IMR-90 (cell line): ENCODE data around the gene TP63. TPM values are rescaled to one million over a fixed set of nuclear protein-coding genes. Genes with fewer than 3 reads are reported as not detected.

ENCODE experiments used
- ATAC-seq: fragments of 200-7000 bp; cut with Tn5 transposase; 2 replicates; pipeline ENCODE4 v1.9.1; 2020; ENCODE audit warnings: low read depth, mild to moderate bottlenecking, moderate library complexity
- BruUV-seq: library from RNA; stranded (reverse); fragments of 400-500 nt; replicated peaks from 2 replicates; lab custom pipeline; 2021; lab: Mats Ljungman, UMichigan
- CTCF ChIA-PET: fragments of 300-600 bp; formaldehyde crosslinking; extraction: SDS; loops from one replicate; lab custom pipeline; 2021; ENCODE audit warnings: antibody characterized with exemption; lab: Yijun Ruan, JAX
- POLR2A ChIA-PET: fragments of 300-600 bp; sonication (Branson Sonifier 250); formaldehyde crosslinking; loops from one replicate; lab custom pipeline; 2022; ENCODE audit warnings: antibody characterized with exemption; ENCODE audit not compliant: unreplicated experiment; lab: Charles Lee
- DNase-seq: peaks from one replicate; pipeline ENCODE4 v3.0.0; 2013
- H2AFZ ChIP-seq: replicated peaks from 2 replicates; pipeline ENCODE3; 2013; ENCODE audit warnings: low read length, mild to moderate bottlenecking; ENCODE audit not compliant: poor library complexity
- H2AK5ac ChIP-seq: 2 replicates; pipeline ENCODE4 v1.6.1; 2013; ENCODE audit warnings: low read depth, low read length, inconsistent platforms
- H2AK9ac ChIP-seq: replicated peaks from 2 replicates; pipeline ENCODE3; 2013; ENCODE audit warnings: mild to moderate bottlenecking, low read depth, low read length, moderate library complexity; ENCODE audit not compliant: poor library complexity
- H2BK120ac ChIP-seq: 2 replicates; pipeline ENCODE4 v1.6.1; 2013; ENCODE audit warnings: low read depth, low read length, inconsistent platforms
- H2BK15ac ChIP-seq: 3 replicates; pipeline ENCODE4 v1.6.1; 2013; ENCODE audit warnings: low read depth, low read length, inconsistent platforms
- H2BK20ac ChIP-seq: 2 replicates; pipeline ENCODE4 v1.6.1; 2013; ENCODE audit warnings: low read depth, mild to moderate bottlenecking, inconsistent platforms, low read length, moderate library complexity
- H2BK5ac ChIP-seq: 2 replicates; pipeline ENCODE4 v1.6.1; 2013; ENCODE audit warnings: mild to moderate bottlenecking, low read depth, low read length, inconsistent platforms; ENCODE audit not compliant: poor library complexity, severe bottlenecking
- H3K14ac ChIP-seq: replicated peaks from 2 replicates; pipeline ENCODE4 v1.6.1; 2013; ENCODE audit warnings: low read depth, low read length, inconsistent platforms
- H3K18ac ChIP-seq: 2 replicates; pipeline ENCODE4 v1.6.1; 2013; ENCODE audit warnings: low read depth, low read length, control low read depth
- H3K23ac ChIP-seq: 2 replicates; pipeline ENCODE4 v1.6.1; 2013; ENCODE audit warnings: low read depth, low read length, inconsistent platforms
- H3K27ac ChIP-seq: 2 replicates; pipeline ENCODE4 v1.5.1; 2013; ENCODE audit warnings: mild to moderate bottlenecking, control low read depth, low read length; ENCODE audit not compliant: insufficient read depth
- H3K27me3 ChIP-seq: 2 replicates; pipeline ENCODE4 v1.6.1; 2013; ENCODE audit warnings: low read length; ENCODE audit not compliant: control insufficient read depth, insufficient read depth
- H3K36me3 ChIP-seq: 2 replicates; pipeline ENCODE4 v1.6.1; 2013; ENCODE audit warnings: low read length, mixed read lengths; ENCODE audit not compliant: control insufficient read depth, insufficient read depth
- H3K4ac ChIP-seq: 2 replicates; pipeline ENCODE4 v1.6.1; 2013; ENCODE audit warnings: low read depth, low read length, inconsistent platforms
- H3K4me1 ChIP-seq: 2 replicates; pipeline ENCODE4 v1.6.1; 2013; ENCODE audit warnings: low read length, mixed read lengths; ENCODE audit not compliant: control insufficient read depth, insufficient read depth
- H3K4me2 ChIP-seq: 2 replicates; pipeline ENCODE4 v1.6.1; 2013; ENCODE audit warnings: low read depth, mild to moderate bottlenecking, control low read depth, low read length, moderate library complexity
- H3K4me3 ChIP-seq: 2 replicates; pipeline ENCODE4 v1.5.1; 2013; ENCODE audit warnings: low read depth, mild to moderate bottlenecking, control low read depth, low read length, moderate library complexity; ENCODE audit not compliant: insufficient read depth
- H3K56ac ChIP-seq: 2 replicates; pipeline ENCODE4 v1.6.1; 2013; ENCODE audit warnings: low read length, inconsistent platforms; ENCODE audit not compliant: insufficient read depth; ENCODE audit errors: extremely low read depth
- H3K79me1 ChIP-seq, 2 experiments: 2 replicates each; pipeline ENCODE4 v1.6.1; 2013; ENCODE audit warnings: low read length in 2 of 2, inconsistent platforms in 1 of 2, low read depth in 1 of 2
- H3K9ac ChIP-seq: 2 replicates; pipeline ENCODE4 v1.6.1; 2013; ENCODE audit warnings: low read depth, low read length, control low read depth
- H3K9me1 ChIP-seq: 2 replicates; pipeline ENCODE4 v1.6.1; 2013; ENCODE audit warnings: low read length, inconsistent platforms; ENCODE audit not compliant: insufficient read depth
- H3K9me3 ChIP-seq: 2 replicates; pipeline ENCODE4 v1.6.1; 2013; ENCODE audit warnings: low read length; ENCODE audit not compliant: control insufficient read depth, insufficient read depth
- H4K20me1 ChIP-seq: 2 replicates; pipeline ENCODE4 v1.6.1; 2013; ENCODE audit warnings: low read length, inconsistent platforms; ENCODE audit not compliant: insufficient read depth
- H4K5ac ChIP-seq: 2 replicates; pipeline ENCODE4 v1.6.1; 2013; ENCODE audit warnings: mild to moderate bottlenecking, low read depth, low read length, control low read depth
- H4K8ac ChIP-seq, 2 experiments: 2 replicates each; pipeline ENCODE4 v1.6.1; 2013; ENCODE audit warnings: low read depth in 2 of 2, low read length in 2 of 2, control low read depth in 1 of 2, inconsistent platforms in 1 of 2
- H4K91ac ChIP-seq: 2 replicates; pipeline ENCODE4 v1.6.1; 2013; ENCODE audit warnings: low read depth, low read length, inconsistent platforms; ENCODE audit not compliant: insufficient read depth
- CEBPB ChIP-seq: IDR thresholded peaks from 2 replicates; pipeline ENCODE4 v1.6.1; 2012; ENCODE audit warnings: low read depth, low read length, improper control_type of control experiment
- CTCF ChIP-seq: conservative IDR thresholded peaks from 2 replicates; pipeline ENCODE4 v1.5.1; 2012; ENCODE audit warnings: mild to moderate bottlenecking, low read depth, low read length, improper control_type of control experiment
- ELK1 ChIP-seq: fragments of 150-350 bp; IDR thresholded peaks from 2 replicates; pipeline ENCODE4 v1.6.1; 2016; ENCODE audit warnings: low read depth, mild to moderate bottlenecking, low read length, moderate library complexity, borderline replicate concordance
- FOS ChIP-seq: fragments of 150-350 bp; IDR thresholded peaks from 2 replicates; pipeline ENCODE4 v1.6.1; 2016; ENCODE audit warnings: low read depth, low read length
- MAFK ChIP-seq: IDR thresholded peaks from 2 replicates; pipeline ENCODE4 v1.6.1; 2012; ENCODE audit warnings: low read depth, low read length, improper control_type of control experiment
- MAZ ChIP-seq: IDR thresholded peaks from 2 replicates; pipeline ENCODE4 v1.6.1; 2012; ENCODE audit warnings: low read depth, mild to moderate bottlenecking, low read length, improper control_type of control experiment, moderate library complexity, borderline replicate concordance
- MXI1 ChIP-seq: IDR thresholded peaks from 2 replicates; pipeline ENCODE4 v1.6.1; 2012; ENCODE audit warnings: low read depth, mild to moderate bottlenecking, low read length, moderate library complexity, borderline replicate concordance
- NFE2L2 ChIP-seq: fragments of 150-350 bp; IDR thresholded peaks from 2 replicates; pipeline ENCODE4 v1.6.1; 2016; ENCODE audit warnings: low read depth, mild to moderate bottlenecking, low read length
- POLR2A ChIP-seq: IDR thresholded peaks from 2 replicates; pipeline ENCODE4 v1.6.1; 2012; ENCODE audit warnings: mild to moderate bottlenecking, low read depth, low read length
- RAD21 ChIP-seq: IDR thresholded peaks from 2 replicates; pipeline ENCODE4 v1.6.1; 2012; ENCODE audit warnings: low read length, improper control_type of control experiment
- USF2 ChIP-seq: fragments of 150-350 bp; IDR thresholded peaks from 2 replicates; pipeline ENCODE4 v1.6.1; 2017; ENCODE audit warnings: mild to moderate bottlenecking, antibody characterized with exemption, low read length, low read depth
- WGBS, 2 experiments: methylation state at CpG; one replicate each; pipeline versions ENCODE4 v1.1.5 to v1.1.7; 2013; ENCODE audit warnings: missing lambda C conversion rate in 2 of 2; ENCODE audit not compliant: insufficient read length in 1 of 2; ENCODE audit errors: extremely low coverage in 2 of 2; 5-methylcytosine and 5-hydroxymethylcytosine counted together
- dilution Hi-C: fragments of 300-500 bp; cut with HindIII; formaldehyde crosslinking; loops from one replicate; pipeline ENCODE4 v1.14.3; 2018; ENCODE audit warnings: low sequenced_read_pairs; ENCODE audit not compliant: unreplicated experiment
- in situ Hi-C: fragments of 300-500 bp; cut with MboI; formaldehyde crosslinking; loops from 3 replicates; pipeline ENCODE4 v1.14.3; 2019; ENCODE audit warnings: low sequenced_read_pairs, inconsistent platforms, mixed read lengths
- intact Hi-C: fragments of 100-400 bp; cut with micrococcal nuclease; formaldehyde crosslinking; loops from 2 replicates; pipeline ENCODE4 v1.10.0; 2022
- polyA plus RNA-seq, 3 experiments: library from polyadenylated mRNA; depleted of rRNA; stranded (reverse); fragments of >200 nt; gene quantifications; 2 replicates each; pipeline ENCODE4 v1.2.3, GENCODE V29; 2012; ENCODE audit warnings: low replicate concordance in 1 of 3
- total RNA-seq: library from RNA; depleted of rRNA; stranded (reverse); fragments of >200 nt; gene quantifications from 2 replicates; pipeline ENCODE4 v1.2.3, GENCODE V29; 2012

Gene TP63
- total and polyA plus RNA-seq, 2 of the 4 experiments (the other 2 are of a cell fraction): not detected

GRCh38 chr3:189710620-189711402 lies 79.6 kb downstream of the TP63 start (continued):
- TF ChIP-seq NFE2L2 (no peak), MAFK (peak; percentile 89)

- Histone ChIP-seq H3K9me3 (no peaks in the 10 kb centered on the region), H4K91ac (no peak overlapping the region), H3K27ac (no peak overlapping the region), H2AFZ (no peak overlapping the region), H3K14ac (peak overlapping the region; percentile 60; the same call in 1 of the 2 replicates), H2BK15ac (no peak overlapping the region), H4K20me1 (no peaks in the 10 kb centered on the region; the same call in 1 of the 2 replicates), H3K79me1 (no peaks in the 10 kb centered on the region), H3K4me2 (no peak overlapping the region; the same call in 1 of the 2 replicates), H3K56ac (no peak overlapping the region), H4K5ac (peak overlapping the region; percentile 13; the same call in 1 of the 2 replicates), H2BK5ac (no peak overlapping the region), H3K36me3 (no peaks in the 10 kb centered on the region), H2AK5ac (peak overlapping the region; percentile 7; the same call in 1 of the 2 replicates), H3K9me1 (peaks cover 2% of the 10 kb centered on the region), H2BK20ac (no peak overlapping the region; the same call in 1 of the 2 replicates), H2AK9ac (no peak overlapping the region), H3K4me1 (peaks cover 9% of the 10 kb centered on the region), H4K8ac (no peak overlapping the region; a peak in 1 of 4 replicates), H3K23ac (no peak overlapping the region), H2BK120ac (peak overlapping the region; percentile 3; the same call in 1 of the 2 replicates), H3K27me3 (no peaks in the 10 kb centered on the region), H3K9ac (no peak overlapping the region), H3K4me3 (no peak overlapping the region), H3K4ac (no peak overlapping the region), H3K18ac (peak overlapping the region; percentile 50; the same call in 1 of the 2 replicates)
- POLR2A ChIA-PET: no interaction called here
- CTCF ChIA-PET: interaction anchor here (0.7 to 1.2 kb wide), 2 partner anchors 15 to 1730 kb away, joined by 3 read pairs; no protein-coding TSS in a partner anchor
- dilution Hi-C loops: no loop called here
- no CpG with 5 or more reads among the region's 2 CpGs for WGBS, 2 experiments
- intact Hi-C loops: no loop called here
- in situ Hi-C loops: no loop called here
- no TSS peak for BruUV-seq
- DNase-seq: peak; percentile 29
- ATAC-seq: no peak
- no peak for TF ChIP-seq ELK1
- no peak for TF ChIP-seq CEBPB
- TF ChIP-seq USF2: no peak
- TF ChIP-seq MAZ: no peak
- TF ChIP-seq CTCF: no peak
- no peak for TF ChIP-seq MXI1
- no peak for TF ChIP-seq MAFK
- no peak for TF ChIP-seq POLR2A
- TF ChIP-seq RAD21: no peak
- TF ChIP-seq FOS: no peak
Observed at GRCh38 chr3:189712906-189713483, 81.8 kb downstream of the TP63 start.
